ENCODE measurements around the gene TCP11L2.

- no peak for TF ChIP-seq ZNF274 (IDR thresholded peaks at IDR 0.05; ENCODE audit: borderline replicate concordance, extremely low read depth, low read length)
- TF ChIP-seq MAX (IDR thresholded peaks at IDR 0.05): no peak
- no peak for TF ChIP-seq POLR2A (IDR thresholded peaks at IDR 0.05; ENCODE audit: control extremely low read depth in 1 of 2, low read depth in 2 of 2, low read length in 2 of 2)
- no peak for TF ChIP-seq EP300 (IDR thresholded peaks at IDR 0.05; ENCODE audit: borderline replicate concordance in 1 of 2, low read depth in 2 of 2, low read length in 2 of 2)
- no peak for TF ChIP-seq EZH2 (IDR thresholded peaks at IDR 0.05; ENCODE audit: low read depth, low read length, severe bottlenecking)
- no peak for TF ChIP-seq CREB1 (IDR thresholded peaks at IDR 0.05)
- no peak for TF ChIP-seq SIN3A (conservative IDR thresholded peaks at IDR 0.05 in 1 of 2, IDR thresholded peaks at IDR 0.05 in 1 of 2; ENCODE audit: low read depth in 1 of 2, low read length in 2 of 2)
- no peak for TF ChIP-seq YY1 (IDR thresholded peaks at IDR 0.05; ENCODE audit: low read depth, low read length)
- TF ChIP-seq, protein P1, sequence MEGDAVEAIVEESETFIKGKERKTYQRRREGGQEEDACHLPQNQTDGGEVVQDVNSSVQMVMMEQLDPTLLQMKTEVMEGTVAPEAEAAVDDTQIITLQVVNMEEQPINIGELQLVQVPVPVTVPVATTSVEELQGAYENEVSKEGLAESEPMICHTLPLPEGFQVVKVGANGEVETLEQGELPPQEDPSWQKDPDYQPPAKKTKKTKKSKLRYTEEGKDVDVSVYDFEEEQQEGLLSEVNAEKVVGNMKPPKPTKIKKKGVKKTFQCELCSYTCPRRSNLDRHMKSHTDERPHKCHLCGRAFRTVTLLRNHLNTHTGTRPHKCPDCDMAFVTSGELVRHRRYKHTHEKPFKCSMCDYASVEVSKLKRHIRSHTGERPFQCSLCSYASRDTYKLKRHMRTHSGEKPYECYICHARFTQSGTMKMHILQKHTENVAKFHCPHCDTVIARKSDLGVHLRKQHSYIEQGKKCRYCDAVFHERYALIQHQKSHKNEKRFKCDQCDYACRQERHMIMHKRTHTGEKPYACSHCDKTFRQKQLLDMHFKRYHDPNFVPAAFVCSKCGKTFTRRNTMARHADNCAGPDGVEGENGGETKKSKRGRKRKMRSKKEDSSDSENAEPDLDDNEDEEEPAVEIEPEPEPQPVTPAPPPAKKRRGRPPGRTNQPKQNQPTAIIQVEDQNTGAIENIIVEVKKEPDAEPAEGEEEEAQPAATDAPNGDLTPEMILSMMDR (IDR thresholded peaks at IDR 0.05; ENCODE audit: control extremely low read depth in 1 of 3, insufficient read depth in 1 of 3, low read depth in 1 of 3, low read length in 3 of 3): no peak
Observed at GRCh38 chr12:106311139-106311538, 8.6 kb downstream of the TCP11L2 start.
